Measurements from ENCODE around the gene SPX. TPM values are rescaled to one million over a fixed set of nuclear protein-coding genes. Genes with fewer than 3 reads are reported as not detected.

SPX gene
- total and polyA plus RNA-seq, 2 of the 4 experiments (the other 2 are of a cell fraction) = under 0.01 to 0.12 TPM

GRCh38 chr12:21526721-21527345 lies 737 bp downstream of the SPX start:
- no peaks in the 10 kb centered on the region for H3K4me1 ChIP-seq (ENCODE audit: control insufficient read depth, insufficient read depth, low read length)
- TF ChIP-seq CEBPB (IDR thresholded peaks at IDR 0.05; ENCODE audit: low read depth, low read length) = no peak
- no peak for TF ChIP-seq MXI1 (IDR thresholded peaks at IDR 0.05; ENCODE audit: borderline replicate concordance, low read depth, low read length)
- TF ChIP-seq RCOR1 (IDR thresholded peaks at IDR 0.05; ENCODE audit: insufficient replicate concordance, low read length) = no peak
- no peak for TF ChIP-seq SMC3 (IDR thresholded peaks at IDR 0.05; ENCODE audit: low read depth, low read length)
- no peak for TF ChIP-seq BHLHE40 (IDR thresholded peaks at IDR 0.05; ENCODE audit: low read depth, low read length)
- TF ChIP-seq FOS (IDR thresholded peaks at IDR 0.05; ENCODE audit: low read depth, low read length) = no peak
- TF ChIP-seq CTCF (conservative IDR thresholded peaks at IDR 0.05; ENCODE audit: low read depth, low read length) = no peak
- TF ChIP-seq NFE2L2 (IDR thresholded peaks at IDR 0.05; ENCODE audit: low read depth, low read length) = no peak
- TF ChIP-seq RAD21 (IDR thresholded peaks at IDR 0.05; ENCODE audit: low read length) = no peak
- TF ChIP-seq MAZ (IDR thresholded peaks at IDR 0.05; ENCODE audit: borderline replicate concordance, low read depth, low read length) = no peak
- no peak for TF ChIP-seq POLR2A (IDR thresholded peaks at IDR 0.05; ENCODE audit: low read depth, low read length)
- no peak for TF ChIP-seq USF2 (IDR thresholded peaks at IDR 0.05; ENCODE audit: low read depth, low read length)
- TF ChIP-seq CHD1 (IDR thresholded peaks at IDR 0.05; ENCODE audit: low read depth, low read length) = no peak
- TF ChIP-seq MAFK (IDR thresholded peaks at IDR 0.05; ENCODE audit: low read depth, low read length) = no peak
- TF ChIP-seq RFX5 (IDR thresholded peaks at IDR 0.05; ENCODE audit: low read depth, low read length) = no peak
- no peak for TF ChIP-seq ELK1 (IDR thresholded peaks at IDR 0.05; ENCODE audit: borderline replicate concordance, low read depth, low read length)
- H3K4ac ChIP-seq (ENCODE audit: low read depth, low read length) = no peak overlapping the region
- H2AK5ac ChIP-seq (ENCODE audit: low read depth, low read length) = no peak overlapping the region
- H2AFZ ChIP-seq (replicated peaks; ENCODE audit: low read length, poor library complexity) = peak overlapping the region; percentile 55
- no peak overlapping the region for H3K56ac ChIP-seq (ENCODE audit: extremely low read depth, insufficient read depth, low read length)
- in situ Hi-C loops (cut with MboI; ENCODE audit: low sequenced_read_pairs) (no loop called here), intact Hi-C loops (cut with micrococcal nuclease) (no loop called here), dilution Hi-C loops (cut with HindIII; ENCODE audit: low sequenced_read_pairs, unreplicated experiment) (no loop called here)
- H2AK9ac ChIP-seq (replicated peaks; ENCODE audit: low read depth, low read length, poor library complexity) = no peak overlapping the region
- no peaks in the 10 kb centered on the region for H3K9me1 ChIP-seq (ENCODE audit: insufficient read depth, low read length)
- H3K9ac ChIP-seq (ENCODE audit: low read depth, low read length) = no peak overlapping the region
- no peak overlapping the region for H3K27ac ChIP-seq (ENCODE audit: insufficient read depth, low read length)
- no peak overlapping the region for H2BK15ac ChIP-seq (ENCODE audit: low read depth, low read length)
- WGBS, 2 experiments (ENCODE audit: extremely low coverage in 2 of 2, insufficient read length in 1 of 2) = 17% methylated on average over 2 of the region's 12 CpGs; no CpG with 5 or more reads in 1 of the 2 experiments
- BruUV-seq (replicated peaks) = no TSS peak
- peak overlapping the region; percentile 50; the same call in 1 of the 2 replicates for H3K4me3 ChIP-seq (ENCODE audit: insufficient read depth, low read depth, low read length)
- ChIA-PET POLR2A (ENCODE audit: unreplicated experiment) (no interaction called here), CTCF (no interaction called here)
- no peak overlapping the region for H2BK5ac ChIP-seq (ENCODE audit: low read depth, low read length, poor library complexity, severe bottlenecking)
- H2BK120ac ChIP-seq (ENCODE audit: low read depth, low read length) = no peak overlapping the region
- H3K14ac ChIP-seq (replicated peaks; ENCODE audit: low read depth, low read length) = no peak overlapping the region
- no peak overlapping the region for H4K5ac ChIP-seq (ENCODE audit: low read depth, low read length)
- no peaks in the 10 kb centered on the region for H3K79me1 ChIP-seq (ENCODE audit: low read depth in 1 of 2, low read length in 2 of 2)
- ATAC-seq (ENCODE audit: low read depth) (no peak), DNase-seq (no peak)
- no peak overlapping the region for H2BK20ac ChIP-seq (ENCODE audit: low read depth, low read length)
- no peaks in the 10 kb centered on the region for H3K36me3 ChIP-seq (ENCODE audit: control insufficient read depth, insufficient read depth, low read length)
- no peak overlapping the region for H3K18ac ChIP-seq (ENCODE audit: low read depth, low read length)
- H4K20me1 ChIP-seq (ENCODE audit: insufficient read depth, low read length) = no peaks in the 10 kb centered on the region
- no peak overlapping the region for H4K8ac ChIP-seq (ENCODE audit: low read depth in 2 of 2, low read length in 2 of 2)
- peaks cover 15% of the 10 kb centered on the region for H3K27me3 ChIP-seq (ENCODE audit: control insufficient read depth, insufficient read depth, low read length)
- H3K9me3 ChIP-seq (ENCODE audit: control insufficient read depth, insufficient read depth, low read length) = no peaks in the 10 kb centered on the region
- H4K91ac ChIP-seq (ENCODE audit: insufficient read depth, low read depth, low read length) = no peak overlapping the region
- peak overlapping the region; percentile 84 for H3K4me2 ChIP-seq (ENCODE audit: low read depth, low read length)
- no peak overlapping the region for H3K23ac ChIP-seq (ENCODE audit: low read depth, low read length)
